ENCODE data around the gene LSS.
"Not testable (repeated sequence)": the region's sequence is repeated elsewhere in the genome, so short reads cannot be mapped to it uniquely, and the experiment has no call there.

Gene LSS

GRCh38 chr21:46247699-46248421 is 19.3 kb upstream of the LSS start:
- TF ChIP-seq CTCF (IDR thresholded peaks at IDR 0.05; ENCODE audit: control insufficient read depth, insufficient read depth, low read depth, low read length, missing control alignments) = no peak
- DNase-seq (ENCODE audit: low read depth) = no peak
- no peak overlapping the region for H3K4me3 ChIP-seq (ENCODE audit: control insufficient read depth, low read depth, low read length)

- no peak for DNase-seq (ENCODE audit: low read depth)
- H3K4me3 ChIP-seq (ENCODE audit: control insufficient read depth, low read depth, low read length) = no peak overlapping the region
- no peak for TF ChIP-seq CTCF (IDR thresholded peaks at IDR 0.05; ENCODE audit: control insufficient read depth, insufficient read depth, low read depth, low read length, missing control alignments)
Observed at GRCh38 chr21:46246345-46246744, 17.8 kb upstream of the LSS start.

GRCh38 chr21:46245213-46245915 is 16.8 kb upstream of the LSS start:
- no peak for DNase-seq (ENCODE audit: low read depth)
- no peak overlapping the region for H3K4me3 ChIP-seq (ENCODE audit: control insufficient read depth, low read depth, low read length)
- TF ChIP-seq CTCF (IDR thresholded peaks at IDR 0.05; ENCODE audit: control insufficient read depth, insufficient read depth, low read depth, low read length, missing control alignments) = no peak

GRCh38 chr21:46244602-46245001 is 16.0 kb upstream of the LSS start:
- no peak for TF ChIP-seq CTCF (IDR thresholded peaks at IDR 0.05; ENCODE audit: control insufficient read depth, insufficient read depth, low read depth, low read length, missing control alignments)
- no peak for DNase-seq (ENCODE audit: low read depth)
- no peak overlapping the region for H3K4me3 ChIP-seq (ENCODE audit: control insufficient read depth, low read depth, low read length)

GRCh38 chr21:46243960-46244361 is 15.4 kb upstream of the LSS start:
- no peak for TF ChIP-seq CTCF (IDR thresholded peaks at IDR 0.05; ENCODE audit: control insufficient read depth, insufficient read depth, low read depth, low read length, missing control alignments)
- no peak overlapping the region for H3K4me3 ChIP-seq (ENCODE audit: control insufficient read depth, low read depth, low read length)
- no peak for DNase-seq (ENCODE audit: low read depth)

GRCh38 chr21:46243325-46243724 is 14.8 kb upstream of the LSS start:
- DNase-seq (ENCODE audit: low read depth) = no peak
- H3K4me3 ChIP-seq (ENCODE audit: control insufficient read depth, low read depth, low read length) = no peak overlapping the region
- TF ChIP-seq CTCF (IDR thresholded peaks at IDR 0.05; ENCODE audit: control insufficient read depth, insufficient read depth, low read depth, low read length, missing control alignments) = no peak

- not testable (repeated sequence) for H3K4me3 ChIP-seq (ENCODE audit: control insufficient read depth, low read depth, low read length); DNase-seq (ENCODE audit: low read depth)
Observed at GRCh38 chr21:46241577-46241976, 13.0 kb upstream of the LSS start.

Data from AG09309 (cell line).